Kidney epithelial cell (primary cell): ENCODE data around the gene PTCRA. TPM values are rescaled to one million over a fixed set of nuclear protein-coding genes. Genes with fewer than 3 reads are reported as not detected.

Experiments used
- DNase-seq: peaks from one replicate; pipeline ENCODE4 v3.0.0-alpha.2; 2010; ENCODE audit warnings: low read depth
- H3K27me3 ChIP-seq: 2 replicates; pipeline ENCODE4 v1.6.0; 2011; ENCODE audit warnings: low read length; ENCODE audit not compliant: control insufficient read depth, insufficient read depth
- H3K36me3 ChIP-seq: 2 replicates; pipeline ENCODE4 v1.5.1; 2011; ENCODE audit warnings: low read length; ENCODE audit not compliant: control insufficient read depth, insufficient read depth
- H3K4me3 ChIP-seq: 2 replicates; pipeline ENCODE4 v1.5.1; 2011; ENCODE audit warnings: low read depth, mild to moderate bottlenecking, control low read depth, low read length
- CTCF ChIP-seq: IDR thresholded peaks from 2 replicates; pipeline ENCODE4 v1.5.1; 2011; ENCODE audit warnings: mild to moderate bottlenecking, moderate library complexity, low read length, control low read depth, inconsistent platforms; ENCODE audit not compliant: insufficient read depth, poor library complexity, severe bottlenecking
- total RNA-seq: library from RNA; depleted of rRNA; stranded (reverse); fragments of >200 nt; gene quantifications from 2 replicates; pipeline ENCODE4 v1.2.3, GENCODE V29; 2015

PTCRA gene
- total RNA-seq, 1 donor from 2014 or later, result not detected

DNA sequence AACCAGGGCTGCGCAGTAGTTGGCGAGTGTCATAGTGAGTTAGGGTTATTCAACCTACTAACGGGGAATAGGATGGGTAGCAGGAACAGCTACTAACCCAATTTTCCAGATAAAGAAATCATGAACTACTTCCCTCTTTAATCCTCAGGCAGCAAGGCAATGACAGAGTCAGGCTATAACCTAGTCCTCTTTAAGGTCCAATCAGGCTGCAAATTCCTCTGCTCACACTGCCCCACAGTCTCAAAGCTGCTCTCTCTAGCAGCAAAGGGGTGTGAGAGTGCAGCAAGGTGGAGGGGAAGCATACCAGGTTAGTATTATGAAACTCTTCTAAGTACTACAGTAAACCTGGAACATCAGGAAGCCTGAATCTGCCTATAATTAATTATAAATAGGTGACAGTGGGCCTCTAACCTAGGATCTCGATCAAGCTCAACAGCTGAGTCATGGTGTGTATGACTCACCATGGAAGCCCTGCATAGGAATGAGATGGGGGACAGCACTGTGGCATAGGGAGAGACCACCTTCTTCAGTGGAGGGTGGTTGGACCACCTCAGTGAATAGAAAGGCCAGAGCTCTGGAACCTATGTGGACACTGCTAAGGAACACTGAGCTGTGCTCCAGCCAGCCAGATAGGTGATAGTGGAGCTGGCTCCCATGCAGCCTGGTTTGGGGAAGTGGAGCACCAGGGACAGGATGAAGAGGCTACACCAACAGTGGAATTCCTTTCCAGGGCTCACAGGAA is 55.2 kb downstream of the PTCRA start:
- no peak for TF ChIP-seq CTCF
- Histone ChIP-seq H3K4me3 (no peak overlapping the region), H3K27me3 (no peaks in the 10 kb centered on the region), H3K36me3 (peaks cover 1% of the 10 kb centered on the region)
- DNase-seq, result no peak

DNA sequence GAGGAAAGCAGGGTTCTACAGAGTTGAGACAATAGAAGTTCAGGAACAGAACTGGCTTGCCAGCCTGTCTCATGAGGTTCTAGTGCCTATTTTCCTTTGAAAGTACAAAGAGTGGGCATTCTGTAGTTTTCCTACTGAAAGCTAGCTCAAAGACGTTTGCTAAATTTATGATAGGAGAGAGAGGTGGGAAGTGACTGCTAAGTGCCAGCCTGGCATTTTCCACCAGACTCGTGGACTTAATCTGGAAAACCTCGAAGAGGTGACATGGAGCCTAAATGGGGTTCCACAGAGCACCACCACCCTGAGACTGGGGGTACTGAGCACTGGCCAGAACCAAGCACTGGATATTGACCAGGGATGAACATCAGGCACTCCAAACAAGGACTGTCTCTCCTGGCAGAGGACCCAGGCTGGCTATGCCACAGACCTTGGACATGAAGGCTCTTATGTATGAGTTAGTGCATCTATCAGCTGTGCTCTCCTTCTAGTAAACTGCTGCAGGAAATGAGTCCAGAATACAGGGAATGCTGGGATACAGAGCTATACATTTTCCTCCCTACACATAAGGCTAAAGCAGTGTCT is 56.0 kb downstream of the PTCRA start:
- no peaks in the 10 kb centered on the region for H3K36me3 ChIP-seq
- no peak for TF ChIP-seq CTCF
- no peaks in the 10 kb centered on the region for H3K27me3 ChIP-seq

DNA sequence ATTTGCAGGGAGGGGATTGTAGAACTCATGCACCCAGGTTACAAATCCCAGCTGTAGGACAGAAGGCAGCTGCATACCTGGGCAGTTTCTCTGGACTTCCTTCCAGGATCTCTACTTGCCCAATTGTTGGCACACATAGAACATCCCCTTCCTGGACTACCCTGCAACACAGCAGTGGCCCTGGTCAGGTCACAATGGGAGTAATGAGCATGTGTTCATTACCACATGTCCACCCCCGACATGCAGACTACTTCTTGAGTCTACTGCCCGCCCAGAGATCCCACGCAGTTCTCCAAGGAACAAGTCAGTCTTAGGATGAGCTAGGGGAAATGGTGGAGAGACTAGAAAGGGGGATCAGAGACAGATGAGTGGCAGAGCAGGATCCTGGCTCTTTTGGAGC is 58.1 kb downstream of the PTCRA start:
- TF ChIP-seq CTCF, result no peak
- H3K36me3 ChIP-seq, result no peaks in the 10 kb centered on the region
- H3K27me3 ChIP-seq, result no peaks in the 10 kb centered on the region
- no peak overlapping the region for H3K4me3 ChIP-seq
- no peak for DNase-seq

More for the DNA sequence above, 56.0 kb downstream of the PTCRA start:
- no peak for DNase-seq
- no peak overlapping the region for H3K4me3 ChIP-seq

DNA sequence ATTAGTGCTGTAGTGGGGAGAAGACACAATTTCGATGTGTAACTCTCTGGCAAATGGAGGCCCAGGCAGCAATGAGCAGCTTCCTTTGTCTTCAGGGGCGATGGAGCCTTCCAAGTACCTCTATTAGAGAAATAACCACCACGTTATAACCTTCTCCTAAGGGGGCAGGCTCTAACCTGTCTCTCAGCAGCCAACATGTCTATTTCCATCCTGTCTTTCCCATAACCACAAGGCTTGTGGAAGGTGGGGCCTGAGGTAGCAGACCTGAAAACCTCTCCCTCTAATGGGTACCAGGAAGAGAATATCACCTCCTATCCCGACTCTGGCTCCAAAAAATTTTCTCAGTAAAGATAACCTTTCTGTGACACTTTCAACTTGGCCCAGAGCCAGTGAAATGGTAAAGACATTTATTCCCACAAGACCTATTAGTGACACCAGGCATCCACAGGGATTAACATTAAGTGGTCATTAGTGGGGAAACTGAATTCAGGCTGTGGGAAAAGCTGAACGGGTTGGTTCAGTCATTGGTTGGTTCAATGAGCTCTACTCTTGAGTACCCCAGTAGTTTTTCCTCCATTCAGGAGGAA is 59.2 kb downstream of the PTCRA start:
- DNase-seq, result no peak
- H3K4me3 ChIP-seq, result no peak overlapping the region
- no peaks in the 10 kb centered on the region for H3K36me3 ChIP-seq
- no peak for TF ChIP-seq CTCF
- H3K27me3 ChIP-seq, result no peaks in the 10 kb centered on the region

Other genes starting within 250 kb of the PTCRA start
- gene PRPH2, start 193.5 kb upstream of the PTCRA start, total RNA-seq, result 0.21 and 0.34 TPM in 2 replicates
- gene TBCC, start 169.9 kb upstream of the PTCRA start, total RNA-seq, result 55.2 and 57.0 TPM in 2 replicates
- gene BICRAL, start 134.0 kb upstream of the PTCRA start, total RNA-seq, result 5.2 and 7.1 TPM in 2 replicates
- gene RPL7L1, start 36.4 kb upstream of the PTCRA start, total RNA-seq, result 107 and 113 TPM in 2 replicates
- gene CNPY3, start 13.4 kb downstream of the PTCRA start, total RNA-seq, result 56.5 and 57.8 TPM in 2 replicates
- gene GNMT, start 44.7 kb downstream of the PTCRA start, total RNA-seq, result not detected in 2 replicates
- gene PEX6, start 63.1 kb downstream of the PTCRA start, total RNA-seq, result 40.7 and 45.0 TPM in 2 replicates
- 33.4 and 66.2 TPM in 2 replicates for gene PPP2R5D, start 68.5 kb downstream of the PTCRA start, total RNA-seq
- 54.2 and 65.2 TPM in 2 replicates for gene MEA1, start 97.9 kb downstream of the PTCRA start, total RNA-seq
- gene KLHDC3, start 98.2 kb downstream of the PTCRA start, total RNA-seq, result 67.4 and 70.3 TPM in 2 replicates
- gene RRP36, start 105.6 kb downstream of the PTCRA start, total RNA-seq, result 125 and 126 TPM in 2 replicates
- 28.1 and 32.3 TPM in 2 replicates for gene CUL7, start 137.8 kb downstream of the PTCRA start, total RNA-seq
- 38.6 and 43.7 TPM in 2 replicates for gene MRPL2, start 143.4 kb downstream of the PTCRA start, total RNA-seq
- gene KLC4, start 143.6 kb downstream of the PTCRA start, total RNA-seq, result 18.1 and 21.6 TPM in 2 replicates
- gene PTK7, start 160.3 kb downstream of the PTCRA start, total RNA-seq, result 169 and 170 TPM in 2 replicates